CD4-positive, alpha-beta T cell treated with Interleukin-2 at 100 ng/mL for 4 hours (primary cell): ENCODE results near the gene NEIL1.
"Not testable (repeated sequence)": the region's sequence is repeated elsewhere in the genome, so short reads cannot be mapped to it uniquely, and the experiment has no call there.

Source experiments
- DNase-seq: peaks from one replicate; pipeline ENCODE4 v3.0.0-alpha.2; 2020; ENCODE audit warnings: low spot score

Gene NEIL1

GRCh38 chr15:75333654-75334419 is 13.0 kb upstream of the NEIL1 start:
- DNase-seq: not testable (repeated sequence)

- no peak for DNase-seq
Observed at GRCh38 chr15:75335313-75335704, 11.5 kb upstream of the NEIL1 start.

GRCh38 chr15:75335705-75336355 is 11.0 kb upstream of the NEIL1 start, which contains the start of gene COMMD4:
COMMD4 (plus strand) TSS chr15:75336063; CDS start chr15:75336090, 27 bp downstream.
- DNase-seq: peak; percentile 68

- no peak for DNase-seq
Observed at GRCh38 chr15:75338661-75339240, 8.1 kb upstream of the NEIL1 start.

- no peak for DNase-seq
Observed at GRCh38 chr15:75339531-75340240, 7.2 kb upstream of the NEIL1 start.

GRCh38 chr15:75342221-75342620 is 4.6 kb upstream of the NEIL1 start:
- no peak for DNase-seq

GRCh38 chr15:75343953-75344352 is 2.9 kb upstream of the NEIL1 start:
- not testable (repeated sequence) for DNase-seq

GRCh38 chr15:75347222-75348033 is 589 bp downstream of the NEIL1 start:
- DNase-seq: peak; percentile 45

- no peak for DNase-seq
Observed at GRCh38 chr15:75348034-75348561, 1.3 kb downstream of the NEIL1 start.

- no peak for DNase-seq
Observed at GRCh38 chr15:75348562-75349350, 1.9 kb downstream of the NEIL1 start.

- not testable (repeated sequence) for DNase-seq
Observed at GRCh38 chr15:75349351-75349669, 2.5 kb downstream of the NEIL1 start.

GRCh38 chr15:75349851-75350588 is 3.2 kb downstream of the NEIL1 start:
- peak; percentile 72 for DNase-seq

- no peak for DNase-seq
Observed at GRCh38 chr15:75350601-75351361, 3.9 kb downstream of the NEIL1 start.

- DNase-seq: no peak
Observed at GRCh38 chr15:75352186-75353080, 5.6 kb downstream of the NEIL1 start.

- DNase-seq: no peak
Observed at GRCh38 chr15:75353604-75354003, 6.8 kb downstream of the NEIL1 start.

GRCh38 chr15:75354454-75354853 is 7.6 kb downstream of the NEIL1 start:
- no peak for DNase-seq

GRCh38 chr15:75355369-75355768 is 8.5 kb downstream of the NEIL1 start:
- DNase-seq: no peak

GRCh38 chr15:75356006-75356405 is 9.2 kb downstream of the NEIL1 start:
- no peak for DNase-seq
